Colonic mucosa (tissue), 4 donors: ENCODE data around the gene CMTM1. TPM values are rescaled to one million over a fixed set of nuclear protein-coding genes. Genes with fewer than 3 reads are reported as not detected.

Source experiments
- DNase-seq: peaks from one replicate; pipeline ENCODE4 v3.0.0-alpha.2; 2020
- H3K27ac ChIP-seq: fragments of 200-600 bp; one replicate; pipeline ENCODE4 v1.8.0; 2021
- H3K27me3 ChIP-seq: fragments of 200-600 bp; one replicate; pipeline ENCODE4 v1.8.0; 2021
- H3K36me3 ChIP-seq: fragments of 200-600 bp; one replicate; pipeline ENCODE4 v1.8.0; 2021
- H3K4me1 ChIP-seq: fragments of 200-600 bp; one replicate; pipeline ENCODE4 v1.8.0; 2021; ENCODE audit warnings: mild to moderate bottlenecking
- H3K4me3 ChIP-seq: fragments of 200-600 bp; one replicate; pipeline ENCODE4 v1.8.0; 2021
- H3K9ac ChIP-seq, 2 donors: one replicate each; pipeline ENCODE4 v1.7.0; 2013; ENCODE audit warnings: control low read depth in 2 of 2, low read depth in 2 of 2, low read length in 2 of 2
- H3K9me3 ChIP-seq: fragments of 200-600 bp; one replicate; pipeline ENCODE4 v1.8.0; 2021
- intact Hi-C: fragments of 100-400 bp; cut with DNase I; formaldehyde crosslinking; loops from one replicate; pipeline ENCODE4 v1.14.1; 2022
- total RNA-seq, 2 donors: library from RNA; stranded (reverse); fragmentation: NEBNext Ultra II Directional in 1 of 2; extraction: Animal tissue kit (Norgen Biotek cat#: 25700) in 1 of 2; gene quantifications; one replicate each; pipeline ENCODE4 v1.2.1, GENCODE V29; 2021
- TF ChIP-seq, protein P1 (sequence below): fragments of 200-600 bp; IDR thresholded peaks from one replicate; pipeline ENCODE4 v1.8.0; 2022; ENCODE audit warnings: antibody characterized with exemption, mild to moderate bottlenecking
- donor health status: healthy.
- donor health status: DM: no; HTN: no; CAD: no.
- donor health status: DM: no; HTN: no; CAD: no.

Gene CMTM1
- total RNA-seq, 2 donors from 2014 or later, result 5.1 to 9.4 TPM

- no peak overlapping the region for H3K9ac ChIP-seq
- H3K4me3 ChIP-seq, result no peak overlapping the region
These were observed 50.4 kb downstream of the CMTM1 start for GRCh38 chr16:66616592-66616991.

GRCh38 chr16:66617010-66617434 lies 50.8 kb downstream of the CMTM1 start:
- H3K4me3 ChIP-seq, result no peak overlapping the region
- intact Hi-C loops, result no loop called here
- no peak overlapping the region for H3K9ac ChIP-seq
- H3K4me1 ChIP-seq, result no peaks in the 10 kb centered on the region
- TF ChIP-seq, protein P1, sequence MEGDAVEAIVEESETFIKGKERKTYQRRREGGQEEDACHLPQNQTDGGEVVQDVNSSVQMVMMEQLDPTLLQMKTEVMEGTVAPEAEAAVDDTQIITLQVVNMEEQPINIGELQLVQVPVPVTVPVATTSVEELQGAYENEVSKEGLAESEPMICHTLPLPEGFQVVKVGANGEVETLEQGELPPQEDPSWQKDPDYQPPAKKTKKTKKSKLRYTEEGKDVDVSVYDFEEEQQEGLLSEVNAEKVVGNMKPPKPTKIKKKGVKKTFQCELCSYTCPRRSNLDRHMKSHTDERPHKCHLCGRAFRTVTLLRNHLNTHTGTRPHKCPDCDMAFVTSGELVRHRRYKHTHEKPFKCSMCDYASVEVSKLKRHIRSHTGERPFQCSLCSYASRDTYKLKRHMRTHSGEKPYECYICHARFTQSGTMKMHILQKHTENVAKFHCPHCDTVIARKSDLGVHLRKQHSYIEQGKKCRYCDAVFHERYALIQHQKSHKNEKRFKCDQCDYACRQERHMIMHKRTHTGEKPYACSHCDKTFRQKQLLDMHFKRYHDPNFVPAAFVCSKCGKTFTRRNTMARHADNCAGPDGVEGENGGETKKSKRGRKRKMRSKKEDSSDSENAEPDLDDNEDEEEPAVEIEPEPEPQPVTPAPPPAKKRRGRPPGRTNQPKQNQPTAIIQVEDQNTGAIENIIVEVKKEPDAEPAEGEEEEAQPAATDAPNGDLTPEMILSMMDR, result no peak
- H3K27me3 ChIP-seq, result no peaks in the 10 kb centered on the region
- no peak overlapping the region for H3K27ac ChIP-seq
- DNase-seq, result no peak
- H3K9me3 ChIP-seq, result no peaks in the 10 kb centered on the region
- H3K36me3 ChIP-seq, result no peaks in the 10 kb centered on the region

More at GRCh38 chr16:66616592-66616991, 50.4 kb downstream of the CMTM1 start:
- Histone ChIP-seq H3K27ac (no peak overlapping the region), H3K27me3 (no peaks in the 10 kb centered on the region), H3K36me3 (no peaks in the 10 kb centered on the region), H3K4me1 (no peaks in the 10 kb centered on the region), H3K9me3 (no peaks in the 10 kb centered on the region)
- DNase-seq, result no peak
- TF ChIP-seq, protein P1, result no peak
- intact Hi-C loops, result no loop called here

- intact Hi-C loops, result no loop called here
- Histone ChIP-seq H3K9me3 (no peaks in the 10 kb centered on the region), H3K36me3 (no peaks in the 10 kb centered on the region), H3K27ac (no peak overlapping the region), H3K4me3 (no peak overlapping the region), H3K27me3 (no peaks in the 10 kb centered on the region), H3K4me1 (no peaks in the 10 kb centered on the region), H3K9ac (no peak overlapping the region)
- DNase-seq, result no peak
- TF ChIP-seq, protein P1, result no peak
These were observed 51.5 kb downstream of the CMTM1 start for GRCh38 chr16:66617728-66618127.

- Histone ChIP-seq H3K4me3 (no peak overlapping the region), H3K4me1 (no peaks in the 10 kb centered on the region), H3K36me3 (no peaks in the 10 kb centered on the region), H3K27me3 (no peaks in the 10 kb centered on the region), H3K27ac (no peak overlapping the region), H3K9me3 (no peaks in the 10 kb centered on the region), H3K9ac (no peak overlapping the region)
- no peak for DNase-seq
- TF ChIP-seq, protein P1, result no peak
- intact Hi-C loops, result no loop called here
These were observed 52.5 kb downstream of the CMTM1 start for GRCh38 chr16:66618588-66619375.

GRCh38 chr16:66619534-66620428 lies 53.5 kb downstream of the CMTM1 start:
- no peak for DNase-seq
- Histone ChIP-seq H3K36me3 (no peaks in the 10 kb centered on the region), H3K4me1 (no peaks in the 10 kb centered on the region), H3K9ac (no peak overlapping the region), H3K27me3 (no peaks in the 10 kb centered on the region), H3K4me3 (no peak overlapping the region), H3K9me3 (no peaks in the 10 kb centered on the region), H3K27ac (no peak overlapping the region)
- TF ChIP-seq, protein P1, result no peak
- intact Hi-C loops, result no loop called here
